HG03571 (cell line): Measurements from ENCODE around the gene PDZD4.

Experiments
- ATAC-seq: cut with Tn5 transposase; IDR thresholded peaks from one replicate; pipeline ENCODE4 v1.9.1; 2021; ENCODE audit not compliant: unreplicated experiment

Gene PDZD4

GRCh38 chrX:153829799-153830639, at the start of gene PDZD4:
Gene PDZD4 (minus strand): TSS chrX:153830544. CDS start chrX:153830298, 246 bp downstream.
- ATAC-seq = no peak

- ATAC-seq = no peak
These were observed 49.5 kb upstream of the PDZD4 start for GRCh38 chrX:153879741-153880439.

GRCh38 chrX:153878969-153879653, 48.8 kb upstream of the PDZD4 start:
- ATAC-seq = no peak

- no peak for ATAC-seq
These were observed 48.0 kb upstream of the PDZD4 start for GRCh38 chrX:153878345-153878744.

- no peak for ATAC-seq
These were observed 47.4 kb upstream of the PDZD4 start for GRCh38 chrX:153877571-153878261.

- no peak for ATAC-seq
These were observed 45.8 kb upstream of the PDZD4 start for GRCh38 chrX:153876112-153876491.

- ATAC-seq = no peak
These were observed 45.2 kb upstream of the PDZD4 start for GRCh38 chrX:153875391-153876111.

GRCh38 chrX:153874366-153875125, 44.2 kb upstream of the PDZD4 start:
- ATAC-seq = no peak

- no peak for ATAC-seq
These were observed 43.7 kb upstream of the PDZD4 start for GRCh38 chrX:153874085-153874365.

- no peak for ATAC-seq
These were observed 43.1 kb upstream of the PDZD4 start for GRCh38 chrX:153873282-153874084.

GRCh38 chrX:153871946-153872878, 41.9 kb upstream of the PDZD4 start:
- no peak for ATAC-seq

- ATAC-seq = no peak
These were observed 41.1 kb upstream of the PDZD4 start for GRCh38 chrX:153871451-153871850.

- ATAC-seq = no peak
These were observed 40.5 kb upstream of the PDZD4 start for GRCh38 chrX:153870791-153871360.

- ATAC-seq = no peak
These were observed 39.9 kb upstream of the PDZD4 start for GRCh38 chrX:153870288-153870690.

- ATAC-seq = no peak
These were observed 39.3 kb upstream of the PDZD4 start for GRCh38 chrX:153869473-153870287.

GRCh38 chrX:153868576-153869472, 38.5 kb upstream of the PDZD4 start:
- ATAC-seq = no peak
